HG03571 (cell line): ENCODE data around the gene CLECL1.
"Not testable (repeated sequence)": the region's sequence is repeated elsewhere in the genome, so short reads cannot be mapped to it uniquely, and the experiment has no call there.

Experiments used
- ATAC-seq: cut with Tn5 transposase; IDR thresholded peaks from one replicate; pipeline ENCODE4 v1.9.1; 2021; ENCODE audit not compliant: unreplicated experiment

Gene CLECL1

GRCh38 chr12:9752145-9752933 lies 19.4 kb upstream of the CLECL1 start:
- no peak for ATAC-seq

GRCh38 chr12:9751204-9752144 lies 18.6 kb upstream of the CLECL1 start:
- peak; percentile 31 for ATAC-seq

GRCh38 chr12:9750276-9751203 lies 17.6 kb upstream of the CLECL1 start:
- peak; percentile 59 for ATAC-seq

GRCh38 chr12:9749640-9750039 lies 16.7 kb upstream of the CLECL1 start:
- ATAC-seq, result no peak

GRCh38 chr12:9745199-9745598 lies 12.3 kb upstream of the CLECL1 start:
- ATAC-seq, result no peak

GRCh38 chr12:9742661-9743060 lies 9.8 kb upstream of the CLECL1 start:
- ATAC-seq, result no peak

- peak; percentile 70 for ATAC-seq
These were observed 8.8 kb upstream of the CLECL1 start for GRCh38 chr12:9741726-9742125.

GRCh38 chr12:9740106-9740750 lies 7.3 kb upstream of the CLECL1 start:
- no peak for ATAC-seq

GRCh38 chr12:9739404-9740105 lies 6.7 kb upstream of the CLECL1 start:
- not testable (repeated sequence) for ATAC-seq

- ATAC-seq, result not testable (repeated sequence)
These were observed 6.0 kb upstream of the CLECL1 start for GRCh38 chr12:9738905-9739304.

GRCh38 chr12:9736936-9737705 lies 4.2 kb upstream of the CLECL1 start:
- no peak for ATAC-seq

- ATAC-seq, result no peak
These were observed 2.7 kb upstream of the CLECL1 start for GRCh38 chr12:9735601-9736000.

- no peak for ATAC-seq
These were observed 1.1 kb downstream of the CLECL1 start for GRCh38 chr12:9731797-9732196.

- ATAC-seq, result no peak
These were observed 1.5 kb downstream of the CLECL1 start for GRCh38 chr12:9731393-9731792.

- ATAC-seq, result no peak
These were observed 2.3 kb downstream of the CLECL1 start for GRCh38 chr12:9730591-9730990.

GRCh38 chr12:9730011-9730410 lies 2.9 kb downstream of the CLECL1 start:
- ATAC-seq, result no peak

GRCh38 chr12:9729082-9729481 lies 3.8 kb downstream of the CLECL1 start:
- no peak for ATAC-seq

GRCh38 chr12:9727813-9728212 lies 5.1 kb downstream of the CLECL1 start:
- ATAC-seq, result no peak
